ENCODE results near the gene MRPL24. TPM values are rescaled to one million over a fixed set of nuclear protein-coding genes. Genes with fewer than 3 reads are reported as not detected.

Gene MRPL24
- total RNA-seq, 1 donor from 2014 or later, result 25.1 TPM

DNA sequence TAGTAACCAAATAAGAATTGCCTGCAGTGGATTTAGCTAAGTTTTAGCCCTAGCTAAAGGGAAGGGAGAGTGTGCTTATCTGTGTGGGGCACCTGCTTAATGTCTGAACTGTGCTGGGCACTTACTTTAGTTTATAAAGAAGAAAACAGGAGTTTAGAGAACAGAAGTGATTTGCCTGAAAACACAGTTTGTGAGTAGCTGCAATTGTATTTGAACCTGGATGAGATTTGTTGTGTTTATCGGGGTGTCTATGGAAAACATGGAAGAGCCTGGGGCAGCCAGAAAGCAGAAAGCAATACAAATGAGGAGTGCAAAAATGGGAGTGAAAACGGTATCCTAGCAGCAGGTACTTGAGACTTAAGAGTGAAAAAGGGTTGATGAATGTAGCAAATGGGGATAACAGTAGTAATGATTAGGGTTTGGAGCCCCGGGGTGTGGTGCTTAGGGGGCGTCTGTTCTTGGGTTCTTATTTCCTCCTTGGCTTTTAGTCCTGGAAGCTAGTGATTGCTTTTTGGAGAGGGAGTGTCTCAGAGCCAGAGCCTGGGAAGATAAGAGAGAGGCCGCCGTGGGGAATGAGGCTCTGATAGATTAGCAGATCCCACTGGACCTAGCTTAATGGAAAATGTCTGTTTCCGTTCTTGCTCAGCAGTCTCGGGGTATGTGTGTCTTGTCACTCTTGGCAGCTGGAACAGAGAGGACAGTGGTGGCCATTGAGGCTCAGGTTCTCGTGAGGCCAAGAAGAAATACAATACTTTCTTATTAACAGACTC, 32.0 kb upstream of the MRPL24 start:
- peak overlapping the region; percentile 66 for H3K4me3 Mint-ChIP-seq (ENCODE audit: unreplicated experiment)
- peaks cover 4% of the 10 kb centered on the region for H3K27me3 Mint-ChIP-seq (ENCODE audit: unreplicated experiment)
- H3K27ac Mint-ChIP-seq (ENCODE audit: unreplicated experiment), result peak overlapping the region; percentile 39
- DNase-seq, result peak; percentile 44
- peaks cover 38% of the 10 kb centered on the region for H3K4me1 Mint-ChIP-seq (ENCODE audit: low read depth, unreplicated experiment)
- no peaks in the 10 kb centered on the region for H3K36me3 Mint-ChIP-seq (ENCODE audit: unreplicated experiment)
- H3K9me3 Mint-ChIP-seq (ENCODE audit: unreplicated experiment), result peaks cover 7% of the 10 kb centered on the region
- TF ChIP-seq, protein P1, sequence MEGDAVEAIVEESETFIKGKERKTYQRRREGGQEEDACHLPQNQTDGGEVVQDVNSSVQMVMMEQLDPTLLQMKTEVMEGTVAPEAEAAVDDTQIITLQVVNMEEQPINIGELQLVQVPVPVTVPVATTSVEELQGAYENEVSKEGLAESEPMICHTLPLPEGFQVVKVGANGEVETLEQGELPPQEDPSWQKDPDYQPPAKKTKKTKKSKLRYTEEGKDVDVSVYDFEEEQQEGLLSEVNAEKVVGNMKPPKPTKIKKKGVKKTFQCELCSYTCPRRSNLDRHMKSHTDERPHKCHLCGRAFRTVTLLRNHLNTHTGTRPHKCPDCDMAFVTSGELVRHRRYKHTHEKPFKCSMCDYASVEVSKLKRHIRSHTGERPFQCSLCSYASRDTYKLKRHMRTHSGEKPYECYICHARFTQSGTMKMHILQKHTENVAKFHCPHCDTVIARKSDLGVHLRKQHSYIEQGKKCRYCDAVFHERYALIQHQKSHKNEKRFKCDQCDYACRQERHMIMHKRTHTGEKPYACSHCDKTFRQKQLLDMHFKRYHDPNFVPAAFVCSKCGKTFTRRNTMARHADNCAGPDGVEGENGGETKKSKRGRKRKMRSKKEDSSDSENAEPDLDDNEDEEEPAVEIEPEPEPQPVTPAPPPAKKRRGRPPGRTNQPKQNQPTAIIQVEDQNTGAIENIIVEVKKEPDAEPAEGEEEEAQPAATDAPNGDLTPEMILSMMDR (IDR thresholded peaks at IDR 0.05; ENCODE audit: partially characterized antibody, unreplicated experiment), result no peak

DNA sequence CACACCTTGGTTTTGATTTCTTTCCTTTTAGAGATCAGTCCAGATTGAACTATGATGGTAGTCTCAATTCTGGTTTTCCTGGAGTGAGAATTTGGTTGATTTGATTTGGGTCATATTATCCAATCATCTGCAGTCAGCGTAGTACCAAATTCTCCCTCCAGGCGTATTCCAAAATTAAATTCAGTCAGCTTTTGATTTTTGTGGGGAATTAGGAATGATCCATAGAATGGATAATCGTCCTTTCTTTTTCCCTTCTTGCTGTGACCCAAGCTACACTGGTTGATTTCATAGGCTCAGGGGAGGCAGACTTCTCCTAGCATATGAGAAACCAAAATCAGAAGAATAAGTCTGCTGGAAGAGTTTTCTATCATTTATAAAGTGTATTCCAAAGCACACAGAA, 31.3 kb upstream of the MRPL24 start:
- Mint-ChIP-seq H3K36me3 (ENCODE audit: unreplicated experiment) (no peaks in the 10 kb centered on the region), H3K4me3 (ENCODE audit: unreplicated experiment) (peak overlapping the region; percentile 66), H3K27ac (ENCODE audit: unreplicated experiment) (no peak overlapping the region), H3K27me3 (ENCODE audit: unreplicated experiment) (peaks cover 4% of the 10 kb centered on the region), H3K4me1 (ENCODE audit: low read depth, unreplicated experiment) (peaks cover 38% of the 10 kb centered on the region), H3K9me3 (ENCODE audit: unreplicated experiment) (peaks cover 7% of the 10 kb centered on the region)
- no peak for DNase-seq
- TF ChIP-seq, protein P1 (IDR thresholded peaks at IDR 0.05; ENCODE audit: partially characterized antibody, unreplicated experiment), result peak; percentile 45

DNA sequence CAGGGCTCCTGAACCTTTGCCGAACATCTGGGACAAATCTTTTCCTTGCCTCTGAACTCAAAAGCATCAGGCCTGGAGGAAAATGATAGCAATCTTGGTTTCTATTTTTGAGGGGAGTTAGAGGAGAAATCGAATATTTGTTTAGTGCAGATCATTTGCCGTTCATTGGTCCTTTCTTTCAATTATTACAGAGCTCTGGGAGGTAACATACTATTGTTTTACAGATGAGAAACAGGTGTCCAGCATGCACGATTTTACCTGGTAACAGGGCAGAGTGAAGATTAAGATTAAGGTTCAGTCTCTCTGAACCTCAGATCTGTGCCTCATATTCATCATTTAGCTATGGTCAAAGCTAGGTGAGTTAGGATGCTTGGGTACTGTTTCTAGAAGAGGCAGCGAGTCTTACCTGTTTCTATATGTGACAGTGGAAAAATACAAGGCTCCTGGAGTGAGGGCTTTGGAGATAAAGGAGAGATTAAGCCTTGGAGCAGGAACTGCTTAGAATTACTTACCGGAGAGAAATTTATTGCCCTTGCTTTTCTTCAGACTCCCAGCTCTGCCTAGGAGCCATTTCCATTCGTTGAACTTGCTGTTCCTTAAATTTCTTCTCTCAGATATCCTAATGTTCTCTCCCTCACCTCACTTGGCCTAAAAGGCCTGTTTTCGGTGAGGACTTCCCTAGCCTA, 27.9 kb upstream of the MRPL24 start:
- TF ChIP-seq, protein P1 (IDR thresholded peaks at IDR 0.05; ENCODE audit: partially characterized antibody, unreplicated experiment), result no peak
- H3K27ac Mint-ChIP-seq (ENCODE audit: unreplicated experiment), result peak overlapping the region; percentile 82

DNA sequence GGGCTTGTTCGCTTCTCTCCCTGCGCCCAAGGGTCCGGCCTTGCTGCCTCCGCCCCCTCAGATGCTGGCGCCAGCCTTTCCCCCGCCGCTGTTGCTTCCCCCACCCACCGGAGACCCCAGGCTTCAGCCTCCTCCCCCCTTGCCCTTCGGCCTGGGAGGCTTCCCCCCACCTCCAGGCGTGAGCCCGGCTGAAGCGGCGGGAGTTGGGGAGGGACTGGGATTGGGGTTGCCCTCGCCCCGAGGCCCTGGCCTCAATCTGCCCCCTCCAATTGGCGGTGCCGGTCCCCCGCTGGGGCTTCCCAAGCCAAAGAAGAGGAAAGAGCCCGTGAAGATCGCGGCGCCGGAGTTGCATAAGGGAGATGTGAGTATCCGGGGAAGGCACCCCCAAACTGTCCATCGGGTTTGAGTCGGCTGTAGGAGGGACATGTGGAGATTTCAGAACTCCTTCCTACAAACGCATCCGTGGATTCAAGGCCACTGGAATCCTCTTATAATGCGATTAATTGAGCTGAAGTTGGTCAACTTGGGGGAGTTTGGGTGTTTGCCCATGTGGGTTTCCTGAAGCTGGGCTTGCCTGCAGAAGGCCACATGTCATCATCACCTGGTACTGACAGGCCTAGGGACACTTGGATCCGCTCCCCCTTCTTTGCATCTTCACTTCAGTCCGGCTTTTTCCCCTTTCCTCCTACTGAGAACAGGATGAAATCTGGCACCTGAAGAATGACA, 27.2 kb upstream of the MRPL24 start:
- Mint-ChIP-seq H3K27ac (ENCODE audit: unreplicated experiment) (peak overlapping the region; percentile 82), H3K4me1 (ENCODE audit: low read depth, unreplicated experiment) (peaks cover 29% of the 10 kb centered on the region), H3K27me3 (ENCODE audit: unreplicated experiment) (peaks cover 6% of the 10 kb centered on the region), H3K36me3 (ENCODE audit: unreplicated experiment) (no peaks in the 10 kb centered on the region), H3K4me3 (ENCODE audit: unreplicated experiment) (no peak overlapping the region), H3K9me3 (ENCODE audit: unreplicated experiment) (peaks cover 7% of the 10 kb centered on the region)
- TF ChIP-seq, protein P1 (IDR thresholded peaks at IDR 0.05; ENCODE audit: partially characterized antibody, unreplicated experiment), result no peak
- peak; percentile 34 for DNase-seq

More for the DNA sequence above, 27.9 kb upstream of the MRPL24 start:
- peaks cover 35% of the 10 kb centered on the region for H3K4me1 Mint-ChIP-seq (ENCODE audit: low read depth, unreplicated experiment)
- peaks cover 6% of the 10 kb centered on the region for H3K27me3 Mint-ChIP-seq (ENCODE audit: unreplicated experiment)
- no peak overlapping the region for H3K4me3 Mint-ChIP-seq (ENCODE audit: unreplicated experiment)
- H3K9me3 Mint-ChIP-seq (ENCODE audit: unreplicated experiment), result peaks cover 7% of the 10 kb centered on the region
- no peaks in the 10 kb centered on the region for H3K36me3 Mint-ChIP-seq (ENCODE audit: unreplicated experiment)
- DNase-seq, result no peak

Data from glutamatergic neuron (in vitro differentiated cells).